ENCODE measurements around the gene FUT9.

FUT9 gene

GRCh38 chr6:96074006-96074405 is 58.2 kb downstream of the FUT9 start:
- FAIRE-seq = no peak

GRCh38 chr6:96075826-96076225 is 60.1 kb downstream of the FUT9 start:
- FAIRE-seq = no peak

- FAIRE-seq = no peak
Measured at GRCh38 chr6:96086745-96087144, 71.0 kb downstream of the FUT9 start.

- no peak for FAIRE-seq
Measured at GRCh38 chr6:96089173-96089572, 73.4 kb downstream of the FUT9 start.

GRCh38 chr6:96094077-96094476 is 78.3 kb downstream of the FUT9 start:
- FAIRE-seq = no peak

GRCh38 chr6:96099069-96099468 is 83.3 kb downstream of the FUT9 start:
- FAIRE-seq = no peak

- FAIRE-seq = no peak
Measured at GRCh38 chr6:96101564-96101963, 85.8 kb downstream of the FUT9 start.

- no peak for FAIRE-seq
Measured at GRCh38 chr6:96104910-96105309, 89.1 kb downstream of the FUT9 start.

GRCh38 chr6:96110878-96111277 is 95.1 kb downstream of the FUT9 start:
- no peak for FAIRE-seq

GRCh38 chr6:96116674-96117073 is 100.9 kb downstream of the FUT9 start:
- FAIRE-seq = no peak

- no peak for FAIRE-seq
Measured at GRCh38 chr6:96124778-96125177, 109.0 kb downstream of the FUT9 start.

GRCh38 chr6:96138406-96138805 is 122.6 kb downstream of the FUT9 start:
- no peak for FAIRE-seq

GRCh38 chr6:96142142-96142541 is 126.4 kb downstream of the FUT9 start:
- no peak for FAIRE-seq

- FAIRE-seq = no peak
Measured at GRCh38 chr6:96150431-96150830, 134.7 kb downstream of the FUT9 start.

- no peak for FAIRE-seq
Measured at GRCh38 chr6:96151707-96152106, 135.9 kb downstream of the FUT9 start.

- FAIRE-seq = no peak
Measured at GRCh38 chr6:96152114-96152708, 136.4 kb downstream of the FUT9 start.

GRCh38 chr6:96153775-96154174 is 138.0 kb downstream of the FUT9 start:
- no peak for FAIRE-seq

- no peak for FAIRE-seq
Measured at GRCh38 chr6:96156425-96156824, 140.7 kb downstream of the FUT9 start.

GRCh38 chr6:96157018-96157565 is 141.3 kb downstream of the FUT9 start:
- FAIRE-seq = peak; percentile 61

GRCh38 chr6:96162711-96163120 is 146.9 kb downstream of the FUT9 start:
- FAIRE-seq = no peak

- FAIRE-seq = no peak
Measured at GRCh38 chr6:96164802-96165201, 149.0 kb downstream of the FUT9 start.

- FAIRE-seq = no peak
Measured at GRCh38 chr6:96171112-96171511, 155.3 kb downstream of the FUT9 start.

GRCh38 chr6:96184798-96185197 is 169.0 kb downstream of the FUT9 start:
- FAIRE-seq = no peak

- no peak for FAIRE-seq
Measured at GRCh38 chr6:96186094-96186493, 170.3 kb downstream of the FUT9 start.

GRCh38 chr6:96186516-96187195 is 170.9 kb downstream of the FUT9 start:
- no peak for FAIRE-seq

Data from A204.1 (cell line).